Osteocyte (in vitro differentiated cells): ENCODE data around the gene RGS7. TPM values are rescaled to one million over a fixed set of nuclear protein-coding genes. Genes with fewer than 3 reads are reported as not detected.
"Not testable (repeated sequence)": the region's sequence is repeated elsewhere in the genome, so short reads cannot be mapped to it uniquely, and the experiment has no call there.

ENCODE experiments used
- DNase-seq: peaks from one replicate; pipeline ENCODE4 v3.0.0; 2021; ENCODE audit warnings: mixed read lengths; ENCODE audit not compliant: unreplicated experiment; ENCODE audit errors: extremely low spot score
- H3K27ac Mint-ChIP-seq: one replicate; pipeline ENCODE4 v1.8.0; 2021; ENCODE audit warnings: mild to moderate bottlenecking, mixed read lengths; ENCODE audit not compliant: unreplicated experiment
- H3K27me3 Mint-ChIP-seq: one replicate; pipeline ENCODE4 v1.8.0; 2021; ENCODE audit warnings: mixed read lengths; ENCODE audit not compliant: unreplicated experiment
- H3K36me3 Mint-ChIP-seq: one replicate; pipeline ENCODE4 v1.8.0; 2021; ENCODE audit warnings: mixed read lengths; ENCODE audit not compliant: unreplicated experiment
- H3K4me1 Mint-ChIP-seq: one replicate; pipeline ENCODE4 v1.8.0; 2021; ENCODE audit warnings: mixed read lengths; ENCODE audit not compliant: unreplicated experiment
- H3K4me3 Mint-ChIP-seq: one replicate; pipeline ENCODE4 v1.8.0; 2021; ENCODE audit warnings: mild to moderate bottlenecking, moderate library complexity, mixed read lengths; ENCODE audit not compliant: unreplicated experiment
- H3K9me3 Mint-ChIP-seq: one replicate; pipeline ENCODE4 v1.8.0; 2021; ENCODE audit warnings: mixed read lengths; ENCODE audit not compliant: unreplicated experiment
- CTCF ChIP-seq: fragments of 200-600 bp; sonication (generic); IDR thresholded peaks from 2 replicates; pipeline ENCODE4 v1.5.0; 2021; ENCODE audit warnings: antibody characterized with exemption, mild to moderate bottlenecking, moderate library complexity
- total RNA-seq: library from RNA; stranded (reverse); gene quantifications from 2 replicates; pipeline ENCODE4 v1.2.1, GENCODE V29; 2021

RGS7 gene
- total RNA-seq, 1 donor from 2014 or later: 10.9 TPM

DNA sequence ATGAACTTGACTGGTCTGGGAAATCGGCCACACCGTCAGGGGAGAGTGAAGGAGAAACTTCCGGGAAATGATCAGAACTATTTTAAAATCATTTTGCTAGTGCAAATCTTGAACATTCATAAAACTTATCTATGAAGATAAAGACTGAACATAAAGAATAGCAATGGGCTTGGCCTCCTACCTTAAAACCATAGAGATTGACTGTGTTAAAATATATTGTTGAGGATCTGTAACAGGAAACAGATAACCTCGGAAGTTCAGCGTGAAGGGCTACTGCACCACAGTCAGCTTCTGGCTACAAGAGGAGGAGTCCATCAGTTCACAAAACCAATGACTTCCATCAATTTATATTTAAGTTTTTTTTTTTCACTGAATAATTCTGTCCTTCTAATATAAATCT, 127.3 kb downstream of the RGS7 start:
- Mint-ChIP-seq H3K9me3 (no peaks in the 10 kb centered on the region), H3K27ac (no peak overlapping the region), H3K27me3 (no peaks in the 10 kb centered on the region), H3K4me1 (peaks cover 22% of the 10 kb centered on the region), H3K4me3 (no peak overlapping the region), H3K36me3 (no peaks in the 10 kb centered on the region)
- DNase-seq: no peak
- TF ChIP-seq CTCF: no peak

- TF ChIP-seq CTCF: peak; percentile 22
- no peak overlapping the region for H3K4me3 Mint-ChIP-seq
- no peaks in the 10 kb centered on the region for H3K27me3 Mint-ChIP-seq
- no peak overlapping the region for H3K27ac Mint-ChIP-seq
- no peak for DNase-seq
- H3K36me3 Mint-ChIP-seq: no peaks in the 10 kb centered on the region
- H3K9me3 Mint-ChIP-seq: no peaks in the 10 kb centered on the region
- H3K4me1 Mint-ChIP-seq: peaks cover 22% of the 10 kb centered on the region
Observed at GRCh38 chr1:241229216-241229615, 127.8 kb downstream of the RGS7 start.

- Mint-ChIP-seq H3K27ac (no peak overlapping the region), H3K36me3 (peaks cover under 1% of the 10 kb centered on the region), H3K4me1 (peaks cover 22% of the 10 kb centered on the region), H3K9me3 (peaks cover 1% of the 10 kb centered on the region), H3K27me3 (no peaks in the 10 kb centered on the region), H3K4me3 (no peak overlapping the region)
- TF ChIP-seq CTCF: no peak
- DNase-seq: no peak
Observed at GRCh38 chr1:241228339-241228738, 128.7 kb downstream of the RGS7 start.

GRCh38 chr1:241225741-241226140, 131.3 kb downstream of the RGS7 start:
- no peak overlapping the region for H3K4me3 Mint-ChIP-seq
- H3K36me3 Mint-ChIP-seq: peaks cover 4% of the 10 kb centered on the region

DNA sequence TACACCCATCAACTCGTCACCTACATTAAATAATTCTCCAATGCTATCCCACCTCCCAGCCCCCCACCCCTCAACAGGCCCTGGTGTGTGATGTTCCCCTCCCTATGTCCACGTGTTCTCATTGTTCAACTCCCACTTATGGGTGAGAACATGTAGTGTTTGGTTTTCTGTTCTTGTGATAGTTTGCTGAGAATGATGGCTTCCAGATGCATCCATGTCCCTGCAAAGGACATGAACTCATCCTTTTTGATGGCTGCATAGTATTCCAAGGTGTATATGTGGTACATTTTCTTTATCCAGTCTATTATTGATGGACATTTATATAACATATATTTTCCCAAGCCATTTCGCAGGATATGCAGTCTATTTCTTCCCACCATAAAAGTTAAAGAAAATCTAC, 132.8 kb downstream of the RGS7 start:
- not testable (repeated sequence) for DNase-seq, H3K27me3 Mint-ChIP-seq, H3K4me3 Mint-ChIP-seq, H3K36me3 Mint-ChIP-seq, H3K9me3 Mint-ChIP-seq, H3K27ac Mint-ChIP-seq
- peaks cover 20% of the 10 kb centered on the region for H3K4me1 Mint-ChIP-seq

More at GRCh38 chr1:241225741-241226140, 131.3 kb downstream of the RGS7 start:
- H3K9me3 Mint-ChIP-seq: peaks cover 4% of the 10 kb centered on the region
- TF ChIP-seq CTCF: no peak
- no peak overlapping the region for H3K27ac Mint-ChIP-seq
- H3K27me3 Mint-ChIP-seq: no peaks in the 10 kb centered on the region
- H3K4me1 Mint-ChIP-seq: peaks cover 22% of the 10 kb centered on the region
- DNase-seq: no peak

DNA sequence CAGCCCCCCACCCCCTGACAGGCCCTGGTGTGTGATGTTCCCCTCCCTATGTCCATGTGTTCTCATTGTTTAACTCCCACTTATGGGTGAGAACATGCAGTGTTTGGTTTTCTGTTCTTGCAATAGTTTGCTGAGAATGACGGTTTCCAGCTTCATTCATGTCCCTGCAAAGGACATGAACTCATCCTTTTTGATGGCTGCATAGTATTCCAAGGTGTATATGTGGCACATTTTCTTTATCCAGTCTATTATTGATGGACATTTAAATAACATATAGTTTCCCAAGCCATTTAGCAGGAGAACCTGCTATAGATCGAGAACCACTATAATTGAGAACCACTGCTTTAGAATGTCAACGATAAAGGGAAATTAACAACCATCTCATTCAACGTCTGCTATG, 134.2 kb downstream of the RGS7 start:
- H3K4me3 Mint-ChIP-seq, H3K9me3 Mint-ChIP-seq, H3K27ac Mint-ChIP-seq, DNase-seq, H3K36me3 Mint-ChIP-seq, H3K27me3 Mint-ChIP-seq: not testable (repeated sequence)
- H3K4me1 Mint-ChIP-seq: peaks cover 14% of the 10 kb centered on the region
